AG04450 (cell line): ENCODE data around the gene DEPDC1B. TPM values are rescaled to one million over a fixed set of nuclear protein-coding genes. Genes with fewer than 3 reads are reported as not detected.

ENCODE experiments used
- CTCF ChIA-PET: fragments of 300-600, 350-600 bp; formaldehyde crosslinking; extraction: SDS; loops from one replicate; lab custom pipeline; 2022; ENCODE audit warnings: antibody characterized with exemption, inconsistent platforms; lab: Charles Lee
- POLR2A ChIA-PET: fragments of 350-600 bp; formaldehyde crosslinking; extraction: SDS; loops from one replicate; lab custom pipeline; 2021; ENCODE audit warnings: antibody characterized with exemption, inconsistent platforms; lab: Yijun Ruan, JAX
- DNase-seq: peaks from one replicate; pipeline ENCODE4 v3.0.0-alpha.2; 2011; ENCODE audit warnings: low read depth, low spot score
- H3K27ac ChIP-seq: one replicate; pipeline ENCODE4 v1.5.1; 2012; ENCODE audit warnings: low read depth, low read length, control low read depth
- H3K27me3 ChIP-seq: one replicate; pipeline ENCODE4 v1.6.0; 2012; ENCODE audit warnings: low read length; ENCODE audit not compliant: control insufficient read depth, insufficient read depth
- H3K4me3 ChIP-seq: 2 replicates; pipeline ENCODE4 v1.5.1; 2011; ENCODE audit warnings: mild to moderate bottlenecking, low read depth, low read length, control low read depth
- H3K9me3 ChIP-seq: 2 replicates; pipeline ENCODE4 v1.5.1; 2012; ENCODE audit warnings: low read length; ENCODE audit not compliant: control insufficient read depth, insufficient read depth
- CTCF ChIP-seq: IDR thresholded peaks from 2 replicates; pipeline ENCODE4 v1.5.1; 2011; ENCODE audit warnings: low read depth, low read length, control low read depth, inconsistent platforms
- polyA plus RNA-seq: library from polyadenylated mRNA; depleted of rRNA; stranded (reverse); fragments of >200 nt; gene quantifications from 2 replicates; pipeline ENCODE4 v1.2.3, GENCODE V29; 2011

The DEPDC1B gene
- polyA plus RNA-seq, 1 experiment = 5.4 TPM

- Histone ChIP-seq H3K4me3 (no peak overlapping the region), H3K27me3 (no peaks in the 10 kb centered on the region), H3K27ac (no peak overlapping the region), H3K9me3 (no peaks in the 10 kb centered on the region; the same call in 1 of the 2 replicates)
- ChIA-PET CTCF (interaction anchor here (0.5 kb wide), 1 partner anchor 65 kb away, joined by 4 read pairs; no protein-coding TSS in a partner anchor), POLR2A (no interaction called here)
- DNase-seq = no peak
- TF ChIP-seq CTCF = no peak
These were observed 88.7 kb downstream of the DEPDC1B start for GRCh38 chr5:60611099-60611740.

- H3K27ac ChIP-seq = no peak overlapping the region
- H3K4me3 ChIP-seq = no peak overlapping the region
- ChIA-PET POLR2A (no interaction called here), CTCF (no interaction called here)
- H3K9me3 ChIP-seq = no peaks in the 10 kb centered on the region
- no peak for DNase-seq
- no peak for TF ChIP-seq CTCF
- no peaks in the 10 kb centered on the region for H3K27me3 ChIP-seq
These were observed 95.2 kb downstream of the DEPDC1B start for GRCh38 chr5:60604771-60605170.

- Histone ChIP-seq H3K27me3 (no peaks in the 10 kb centered on the region), H3K9me3 (no peaks in the 10 kb centered on the region), H3K27ac (no peak overlapping the region), H3K4me3 (no peak overlapping the region)
- CTCF ChIA-PET = no interaction called here
- TF ChIP-seq CTCF = no peak
- POLR2A ChIA-PET = no interaction called here
- DNase-seq = no peak
These were observed 101.5 kb downstream of the DEPDC1B start for GRCh38 chr5:60598424-60598823.

- no peak overlapping the region for H3K4me3 ChIP-seq
- no peaks in the 10 kb centered on the region for H3K9me3 ChIP-seq
- DNase-seq = no peak
- ChIA-PET CTCF (interaction anchor here (1.2 kb wide), 1 partner anchor 71 kb away, joined by 3 read pairs; no protein-coding TSS in a partner anchor), POLR2A (no interaction called here)
- no peak for TF ChIP-seq CTCF
- H3K27me3 ChIP-seq = no peaks in the 10 kb centered on the region
- H3K27ac ChIP-seq = no peak overlapping the region
These were observed 102.2 kb downstream of the DEPDC1B start for GRCh38 chr5:60597572-60598320.
